IMR-90 (cell line): ENCODE results near the gene PALM2AKAP2. TPM values are rescaled to one million over a fixed set of nuclear protein-coding genes. Genes with fewer than 3 reads are reported as not detected.

ENCODE experiments used
- ATAC-seq: fragments of 200-7000 bp; cut with Tn5 transposase; 2 replicates; pipeline ENCODE4 v1.9.1; 2020; ENCODE audit warnings: low read depth, mild to moderate bottlenecking, moderate library complexity
- BruUV-seq: library from RNA; stranded (reverse); fragments of 400-500 nt; replicated peaks from 2 replicates; lab custom pipeline; 2021; lab: Mats Ljungman, UMichigan
- CTCF ChIA-PET: fragments of 300-600 bp; formaldehyde crosslinking; extraction: SDS; loops from one replicate; lab custom pipeline; 2021; ENCODE audit warnings: antibody characterized with exemption; lab: Yijun Ruan, JAX
- POLR2A ChIA-PET: fragments of 300-600 bp; sonication (Branson Sonifier 250); formaldehyde crosslinking; loops from one replicate; lab custom pipeline; 2022; ENCODE audit warnings: antibody characterized with exemption; ENCODE audit not compliant: unreplicated experiment; lab: Charles Lee
- DNase-seq: peaks from one replicate; pipeline ENCODE4 v3.0.0; 2013
- H2AFZ ChIP-seq: replicated peaks from 2 replicates; pipeline ENCODE3; 2013; ENCODE audit warnings: low read length, mild to moderate bottlenecking; ENCODE audit not compliant: poor library complexity
- H2AK5ac ChIP-seq: 2 replicates; pipeline ENCODE4 v1.6.1; 2013; ENCODE audit warnings: low read depth, low read length, inconsistent platforms
- H2AK9ac ChIP-seq: replicated peaks from 2 replicates; pipeline ENCODE3; 2013; ENCODE audit warnings: mild to moderate bottlenecking, low read depth, low read length, moderate library complexity; ENCODE audit not compliant: poor library complexity
- H2BK120ac ChIP-seq: 2 replicates; pipeline ENCODE4 v1.6.1; 2013; ENCODE audit warnings: low read depth, low read length, inconsistent platforms
- H2BK15ac ChIP-seq: 3 replicates; pipeline ENCODE4 v1.6.1; 2013; ENCODE audit warnings: low read depth, low read length, inconsistent platforms
- H2BK20ac ChIP-seq: 2 replicates; pipeline ENCODE4 v1.6.1; 2013; ENCODE audit warnings: low read depth, mild to moderate bottlenecking, inconsistent platforms, low read length, moderate library complexity
- H2BK5ac ChIP-seq: 2 replicates; pipeline ENCODE4 v1.6.1; 2013; ENCODE audit warnings: mild to moderate bottlenecking, low read depth, low read length, inconsistent platforms; ENCODE audit not compliant: poor library complexity, severe bottlenecking
- H3K14ac ChIP-seq: replicated peaks from 2 replicates; pipeline ENCODE4 v1.6.1; 2013; ENCODE audit warnings: low read depth, low read length, inconsistent platforms
- H3K18ac ChIP-seq: 2 replicates; pipeline ENCODE4 v1.6.1; 2013; ENCODE audit warnings: low read depth, low read length, control low read depth
- H3K23ac ChIP-seq: 2 replicates; pipeline ENCODE4 v1.6.1; 2013; ENCODE audit warnings: low read depth, low read length, inconsistent platforms
- H3K27ac ChIP-seq: 2 replicates; pipeline ENCODE4 v1.5.1; 2013; ENCODE audit warnings: mild to moderate bottlenecking, control low read depth, low read length; ENCODE audit not compliant: insufficient read depth
- H3K27me3 ChIP-seq: 2 replicates; pipeline ENCODE4 v1.6.1; 2013; ENCODE audit warnings: low read length; ENCODE audit not compliant: control insufficient read depth, insufficient read depth
- H3K36me3 ChIP-seq: 2 replicates; pipeline ENCODE4 v1.6.1; 2013; ENCODE audit warnings: low read length, mixed read lengths; ENCODE audit not compliant: control insufficient read depth, insufficient read depth
- H3K4ac ChIP-seq: 2 replicates; pipeline ENCODE4 v1.6.1; 2013; ENCODE audit warnings: low read depth, low read length, inconsistent platforms
- H3K4me1 ChIP-seq: 2 replicates; pipeline ENCODE4 v1.6.1; 2013; ENCODE audit warnings: low read length, mixed read lengths; ENCODE audit not compliant: control insufficient read depth, insufficient read depth
- H3K4me2 ChIP-seq: 2 replicates; pipeline ENCODE4 v1.6.1; 2013; ENCODE audit warnings: low read depth, mild to moderate bottlenecking, control low read depth, low read length, moderate library complexity
- H3K4me3 ChIP-seq: 2 replicates; pipeline ENCODE4 v1.5.1; 2013; ENCODE audit warnings: low read depth, mild to moderate bottlenecking, control low read depth, low read length, moderate library complexity; ENCODE audit not compliant: insufficient read depth
- H3K56ac ChIP-seq: 2 replicates; pipeline ENCODE4 v1.6.1; 2013; ENCODE audit warnings: low read length, inconsistent platforms; ENCODE audit not compliant: insufficient read depth; ENCODE audit errors: extremely low read depth
- H3K79me1 ChIP-seq, 2 experiments: 2 replicates each; pipeline ENCODE4 v1.6.1; 2013; ENCODE audit warnings: low read length in 2 of 2, inconsistent platforms in 1 of 2, low read depth in 1 of 2
- H3K9ac ChIP-seq: 2 replicates; pipeline ENCODE4 v1.6.1; 2013; ENCODE audit warnings: low read depth, low read length, control low read depth
- H3K9me1 ChIP-seq: 2 replicates; pipeline ENCODE4 v1.6.1; 2013; ENCODE audit warnings: low read length, inconsistent platforms; ENCODE audit not compliant: insufficient read depth
- H3K9me3 ChIP-seq: 2 replicates; pipeline ENCODE4 v1.6.1; 2013; ENCODE audit warnings: low read length; ENCODE audit not compliant: control insufficient read depth, insufficient read depth
- H4K20me1 ChIP-seq: 2 replicates; pipeline ENCODE4 v1.6.1; 2013; ENCODE audit warnings: low read length, inconsistent platforms; ENCODE audit not compliant: insufficient read depth
- H4K5ac ChIP-seq: 2 replicates; pipeline ENCODE4 v1.6.1; 2013; ENCODE audit warnings: mild to moderate bottlenecking, low read depth, low read length, control low read depth
- H4K8ac ChIP-seq, 2 experiments: 2 replicates each; pipeline ENCODE4 v1.6.1; 2013; ENCODE audit warnings: low read depth in 2 of 2, low read length in 2 of 2, control low read depth in 1 of 2, inconsistent platforms in 1 of 2
- H4K91ac ChIP-seq: 2 replicates; pipeline ENCODE4 v1.6.1; 2013; ENCODE audit warnings: low read depth, low read length, inconsistent platforms; ENCODE audit not compliant: insufficient read depth
- CTCF ChIP-seq: conservative IDR thresholded peaks from 2 replicates; pipeline ENCODE4 v1.5.1; 2012; ENCODE audit warnings: mild to moderate bottlenecking, low read depth, low read length, improper control_type of control experiment
- POLR2A ChIP-seq: IDR thresholded peaks from 2 replicates; pipeline ENCODE4 v1.6.1; 2012; ENCODE audit warnings: mild to moderate bottlenecking, low read depth, low read length
- RCOR1 ChIP-seq: IDR thresholded peaks from 2 replicates; pipeline ENCODE4 v1.6.1; 2012; ENCODE audit warnings: mild to moderate bottlenecking, low read length, improper control_type of control experiment; ENCODE audit not compliant: insufficient replicate concordance
- SMC3 ChIP-seq: fragments of 150-350 bp; IDR thresholded peaks from 2 replicates; pipeline ENCODE4 v1.6.1; 2016; ENCODE audit warnings: low read depth, mild to moderate bottlenecking, antibody characterized with exemption, low read length, moderate library complexity
- WGBS, 2 experiments: methylation state at CpG; one replicate each; pipeline versions ENCODE4 v1.1.5 to v1.1.7; 2013; ENCODE audit warnings: missing lambda C conversion rate in 2 of 2; ENCODE audit not compliant: insufficient read length in 1 of 2; ENCODE audit errors: extremely low coverage in 2 of 2; 5-methylcytosine and 5-hydroxymethylcytosine counted together
- dilution Hi-C: fragments of 300-500 bp; cut with HindIII; formaldehyde crosslinking; loops from one replicate; pipeline ENCODE4 v1.14.3; 2018; ENCODE audit warnings: low sequenced_read_pairs; ENCODE audit not compliant: unreplicated experiment
- in situ Hi-C: fragments of 300-500 bp; cut with MboI; formaldehyde crosslinking; loops from 3 replicates; pipeline ENCODE4 v1.14.3; 2019; ENCODE audit warnings: low sequenced_read_pairs, inconsistent platforms, mixed read lengths
- intact Hi-C: fragments of 100-400 bp; cut with micrococcal nuclease; formaldehyde crosslinking; loops from 2 replicates; pipeline ENCODE4 v1.10.0; 2022
- polyA plus RNA-seq, 3 experiments: library from polyadenylated mRNA; depleted of rRNA; stranded (reverse); fragments of >200 nt; gene quantifications; 2 replicates each; pipeline ENCODE4 v1.2.3, GENCODE V29; 2012; ENCODE audit warnings: low replicate concordance in 1 of 3
- total RNA-seq: library from RNA; depleted of rRNA; stranded (reverse); fragments of >200 nt; gene quantifications from 2 replicates; pipeline ENCODE4 v1.2.3, GENCODE V29; 2012

The PALM2AKAP2 gene
- total and polyA plus RNA-seq, 2 of the 4 experiments (the other 2 are of a cell fraction): 3.2 to 14.2 TPM

DNA sequence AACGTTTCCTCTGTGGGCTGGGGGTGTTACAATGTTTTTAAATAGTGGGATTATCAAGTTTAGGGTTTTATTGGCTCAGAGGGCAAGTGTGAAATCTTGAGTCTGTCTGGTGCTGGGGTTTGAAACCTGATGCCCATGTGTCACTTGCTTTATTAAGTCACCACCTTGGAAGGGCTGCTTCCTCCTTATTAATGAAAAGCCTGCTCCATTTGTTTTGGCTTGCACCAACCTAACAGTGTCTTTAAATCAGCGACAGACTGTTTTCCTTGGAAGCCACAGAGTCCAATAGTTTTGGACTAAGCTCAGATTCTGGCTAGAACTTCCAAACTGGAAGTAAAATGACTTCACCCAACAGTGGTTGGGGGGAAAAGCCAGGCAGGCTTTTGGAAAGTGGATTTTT, 10.7 kb upstream of the PALM2AKAP2 start:
- H3K79me1 ChIP-seq: peaks cover 0 to 12% of the 10 kb centered on the region in 2 experiments; a peak in 2 of 4 replicates
- no peak for ATAC-seq
- H2AFZ ChIP-seq: no peak overlapping the region
- H4K5ac ChIP-seq: no peak overlapping the region
- no peaks in the 10 kb centered on the region for H3K36me3 ChIP-seq
- no peak overlapping the region for H3K9ac ChIP-seq
- H4K91ac ChIP-seq: no peak overlapping the region
- no peak overlapping the region for H3K4me2 ChIP-seq
- dilution Hi-C loops: no loop called here
- H3K14ac ChIP-seq: peak overlapping the region; percentile 39; the same call in 1 of the 2 replicates
- H2BK120ac ChIP-seq: peak overlapping the region; percentile 99
- ChIA-PET CTCF (no interaction called here), POLR2A (no interaction called here)
- peak overlapping the region; percentile 83 for H2BK20ac ChIP-seq
- H3K9me3 ChIP-seq: no peaks in the 10 kb centered on the region
- H3K4ac ChIP-seq: peak overlapping the region; percentile 53
- H2AK5ac ChIP-seq: peak overlapping the region; percentile 24; the same call in 1 of the 2 replicates
- H3K56ac ChIP-seq: no peak overlapping the region
- in situ Hi-C loops: no loop called here
- no peak overlapping the region for H2BK5ac ChIP-seq
- peak overlapping the region; percentile 50; the same call in 1 of the 2 replicates for H3K18ac ChIP-seq
- no peaks in the 10 kb centered on the region for H4K20me1 ChIP-seq
- H2AK9ac ChIP-seq: no peak overlapping the region
- DNase-seq: no peak
- H3K4me3 ChIP-seq: no peak overlapping the region
- peaks cover 37% of the 10 kb centered on the region for H3K4me1 ChIP-seq
- BruUV-seq: no TSS peak
- no CpG with 5 or more reads among the region's 2 CpGs for WGBS, 2 experiments
- H3K23ac ChIP-seq: no peak overlapping the region
- no peak overlapping the region for H3K27ac ChIP-seq
- intact Hi-C loops: loop anchor here (10.0 kb wide), 1 partner anchor 116 kb away; no protein-coding TSS in a partner anchor
- peak overlapping the region in 1 of 2 experiments; percentile 45; a peak in 1 of 4 replicates for H4K8ac ChIP-seq
- peaks cover 46% of the 10 kb centered on the region for H3K9me1 ChIP-seq
- H2BK15ac ChIP-seq: peak overlapping the region; percentile 87; the same call in 1 of the 3 replicates
- TF ChIP-seq POLR2A (no peak), CTCF (no peak), SMC3 (no peak), RCOR1 (no peak)
- no peaks in the 10 kb centered on the region for H3K27me3 ChIP-seq
